Endometrial microvascular endothelial cells (primary cell): ENCODE results near the gene CAV2. TPM values are rescaled to one million over a fixed set of nuclear protein-coding genes. Genes with fewer than 3 reads are reported as not detected.

Experiments
- total RNA-seq: library from RNA; depleted of rRNA; stranded (reverse); fragments of >200 nt; gene quantifications from one replicate; pipeline ENCODE4 v1.2.3, GENCODE V29; 2015; ENCODE audit errors: inconsistent ontology term

The CAV2 gene
- total RNA-seq, 1 donor from 2014 or later = 340 TPM

Other genes with a start within 250 kb of the CAV2 start
- 1,728 TPM for gene CAV1, start 25.3 kb downstream of the CAV2 start, total RNA-seq
- 32.7 TPM for gene MET, start 172.5 kb downstream of the CAV2 start, total RNA-seq